ENCODE results near the gene CDH23. TPM values are rescaled to one million over a fixed set of nuclear protein-coding genes. Genes with fewer than 3 reads are reported as not detected.
A peak's percentile ranks its signal among the peaks of the same experiment; 100 is the strongest.

The CDH23 gene
- total RNA-seq, 1 experiment from 2014 or later: 7.8 TPM

DNA sequence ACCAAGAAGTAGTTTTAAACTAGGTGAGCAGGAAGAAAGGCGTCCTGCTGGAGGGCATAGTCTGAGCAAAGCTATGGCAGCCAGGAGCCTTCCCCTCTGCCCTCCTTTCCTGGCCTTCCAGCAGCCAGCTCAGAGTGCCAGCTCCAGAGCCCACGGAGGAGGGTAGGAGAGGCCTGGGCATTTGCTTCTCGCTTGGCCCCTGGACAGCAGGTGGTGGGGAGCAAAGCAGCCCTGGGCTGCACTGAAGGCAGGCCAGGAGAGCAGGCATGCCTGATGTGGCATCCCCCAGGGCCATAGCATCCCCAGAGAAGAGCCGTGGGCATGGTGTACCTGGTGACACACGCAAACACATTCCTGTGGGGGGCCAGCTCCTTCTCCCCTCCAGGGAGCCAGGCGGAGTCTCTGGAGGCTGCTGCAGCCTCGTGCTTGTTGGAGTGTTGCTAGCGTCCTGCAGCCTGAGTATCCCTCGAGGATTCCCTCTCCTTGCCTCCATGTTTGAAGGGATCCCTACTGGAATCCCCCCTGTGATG is 43.9 kb downstream of the CDH23 start:
- POLR2A ChIA-PET (ENCODE audit: unreplicated experiment): interaction anchor here (0.6 kb wide), 1 partner anchor 56 kb away, joined by 3 read pairs; no protein-coding TSS in a partner anchor
- BruUV-seq (replicated peaks): no TSS peak

DNA sequence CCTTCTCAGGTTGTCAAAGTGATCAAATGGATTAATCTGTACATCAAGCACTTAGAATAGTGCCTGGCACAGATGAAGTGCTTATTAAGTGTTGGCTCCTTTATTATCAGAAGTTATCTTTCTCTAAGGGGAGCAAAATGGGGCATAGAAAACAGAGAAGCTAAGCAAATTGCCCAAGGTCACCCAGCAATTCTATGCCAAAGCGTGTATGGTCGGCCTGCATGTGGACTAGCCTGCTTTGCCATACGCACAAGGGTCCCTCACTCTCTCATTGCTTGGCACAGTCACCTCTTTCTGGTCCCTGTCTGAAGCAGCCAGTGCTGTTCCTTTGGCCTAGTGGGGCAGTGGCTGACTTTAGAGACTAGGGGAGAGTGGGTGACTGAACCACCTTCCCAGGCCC is 45.3 kb downstream of the CDH23 start:
- intact Hi-C loops (cut with micrococcal nuclease; ENCODE audit: unreplicated experiment): no loop called here
- TF ChIP-seq EZH2 (IDR thresholded peaks at IDR 0.05; ENCODE audit: low read depth): no peak
- TF ChIP-seq, protein P1, sequence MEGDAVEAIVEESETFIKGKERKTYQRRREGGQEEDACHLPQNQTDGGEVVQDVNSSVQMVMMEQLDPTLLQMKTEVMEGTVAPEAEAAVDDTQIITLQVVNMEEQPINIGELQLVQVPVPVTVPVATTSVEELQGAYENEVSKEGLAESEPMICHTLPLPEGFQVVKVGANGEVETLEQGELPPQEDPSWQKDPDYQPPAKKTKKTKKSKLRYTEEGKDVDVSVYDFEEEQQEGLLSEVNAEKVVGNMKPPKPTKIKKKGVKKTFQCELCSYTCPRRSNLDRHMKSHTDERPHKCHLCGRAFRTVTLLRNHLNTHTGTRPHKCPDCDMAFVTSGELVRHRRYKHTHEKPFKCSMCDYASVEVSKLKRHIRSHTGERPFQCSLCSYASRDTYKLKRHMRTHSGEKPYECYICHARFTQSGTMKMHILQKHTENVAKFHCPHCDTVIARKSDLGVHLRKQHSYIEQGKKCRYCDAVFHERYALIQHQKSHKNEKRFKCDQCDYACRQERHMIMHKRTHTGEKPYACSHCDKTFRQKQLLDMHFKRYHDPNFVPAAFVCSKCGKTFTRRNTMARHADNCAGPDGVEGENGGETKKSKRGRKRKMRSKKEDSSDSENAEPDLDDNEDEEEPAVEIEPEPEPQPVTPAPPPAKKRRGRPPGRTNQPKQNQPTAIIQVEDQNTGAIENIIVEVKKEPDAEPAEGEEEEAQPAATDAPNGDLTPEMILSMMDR (conservative IDR thresholded peaks at IDR 0.05): no peak
- H3K27me3 ChIP-seq (ENCODE audit: insufficient read depth, low read depth): no peaks in the 10 kb centered on the region
- H3K79me2 ChIP-seq (ENCODE audit: low read depth): no peaks in the 10 kb centered on the region
- no peaks in the 10 kb centered on the region; the same call in 1 of the 2 replicates for H4K20me1 ChIP-seq (ENCODE audit: insufficient read depth)
- H3K4me1 ChIP-seq (replicated peaks; ENCODE audit: insufficient read depth): peaks cover 16% of the 10 kb centered on the region
- DNase-seq: no peak
- H3K36me3 ChIP-seq (ENCODE audit: low read depth): no peaks in the 10 kb centered on the region
- H3F3A ChIP-seq (ENCODE audit: insufficient read depth, low read depth): peaks cover 15% of the 10 kb centered on the region; the same call in 1 of the 2 replicates
- no peaks in the 10 kb centered on the region for H3K9me2 ChIP-seq (ENCODE audit: insufficient read depth)
- H3K9me3 ChIP-seq (ENCODE audit: insufficient read depth, low read depth): no peaks in the 10 kb centered on the region
- H3K4me2 ChIP-seq: no peak overlapping the region
- no peak overlapping the region for H3K4me3 ChIP-seq
- POLR2A ChIA-PET (ENCODE audit: unreplicated experiment): no interaction called here
- H3K27ac ChIP-seq: no peak overlapping the region
- H2AFZ ChIP-seq: no peak overlapping the region
- CTCF ChIA-PET: no interaction called here
- BruUV-seq (replicated peaks): no TSS peak

More for the DNA sequence above, 43.9 kb downstream of the CDH23 start:
- Histone ChIP-seq H3K4me1 (replicated peaks; ENCODE audit: insufficient read depth) (peaks cover 18% of the 10 kb centered on the region), H3K4me2 (peak overlapping the region; percentile 37), H3K9me3 (ENCODE audit: insufficient read depth, low read depth) (no peaks in the 10 kb centered on the region), H3K36me3 (ENCODE audit: low read depth) (no peaks in the 10 kb centered on the region), H3K4me3 (no peak overlapping the region), H3K27ac (no peak overlapping the region), H3K9me2 (ENCODE audit: insufficient read depth) (no peaks in the 10 kb centered on the region), H3F3A (ENCODE audit: insufficient read depth, low read depth) (peaks cover 18% of the 10 kb centered on the region; the same call in 1 of the 2 replicates), H3K27me3 (ENCODE audit: insufficient read depth, low read depth) (no peaks in the 10 kb centered on the region), H2AFZ (no peak overlapping the region), H3K79me2 (ENCODE audit: low read depth) (no peaks in the 10 kb centered on the region), H4K20me1 (ENCODE audit: insufficient read depth) (no peaks in the 10 kb centered on the region; the same call in 1 of the 2 replicates)
- intact Hi-C loops (cut with micrococcal nuclease; ENCODE audit: unreplicated experiment): no loop called here
- TF ChIP-seq, protein P1 (conservative IDR thresholded peaks at IDR 0.05): no peak
- no peak for TF ChIP-seq EZH2 (IDR thresholded peaks at IDR 0.05; ENCODE audit: low read depth)
- DNase-seq: peak; percentile 28 to 50
- CTCF ChIA-PET: interaction anchor here (0.5 to 1.2 kb wide), 2 partner anchors 11 to 168 kb away, joined by 3 to 13 read pairs; no protein-coding TSS in a partner anchor

DNA sequence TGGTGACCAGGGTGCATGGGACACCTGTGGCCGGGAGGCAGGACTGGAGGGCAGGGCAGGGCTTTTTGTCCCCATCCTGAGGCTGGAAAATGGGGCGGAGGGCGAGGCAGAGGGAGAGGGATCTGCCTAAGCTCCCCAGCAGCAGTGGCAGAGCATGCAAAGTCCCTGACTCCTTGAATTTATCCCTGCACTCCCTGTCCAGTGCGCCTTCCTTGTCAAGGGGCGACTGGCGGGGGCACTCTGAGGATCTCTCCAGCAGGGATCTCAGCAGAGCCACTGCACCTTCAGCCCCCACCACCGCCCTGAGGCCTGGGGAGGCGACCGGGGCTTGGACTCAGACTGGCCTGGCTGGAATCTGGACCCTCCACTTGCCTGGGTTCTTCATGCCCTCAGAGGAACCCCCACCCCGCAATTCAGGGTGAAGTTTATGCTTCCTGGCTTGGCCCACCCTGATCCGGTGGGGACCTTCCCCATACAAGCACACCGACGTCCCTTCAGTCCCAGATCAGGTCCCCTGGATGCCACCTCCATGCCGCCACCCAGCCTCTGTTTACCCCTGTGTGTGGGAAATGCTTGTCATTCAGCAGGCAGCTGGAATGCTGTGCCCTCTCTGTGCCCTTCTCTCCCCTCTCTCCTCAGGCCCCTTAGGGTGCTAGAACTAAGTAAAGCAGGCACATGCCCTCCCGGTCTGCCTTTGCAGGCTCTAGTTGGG is 46.3 kb downstream of the CDH23 start:
- no peaks in the 10 kb centered on the region; the same call in 1 of the 2 replicates for H4K20me1 ChIP-seq (ENCODE audit: insufficient read depth)
- no peak overlapping the region for H3K4me2 ChIP-seq
- no peak overlapping the region for H3K4me3 ChIP-seq
- ChIA-PET CTCF (no interaction called here), POLR2A (ENCODE audit: unreplicated experiment) (no interaction called here)
- BruUV-seq (replicated peaks): no TSS peak
- H3K9me3 ChIP-seq (ENCODE audit: insufficient read depth, low read depth): no peaks in the 10 kb centered on the region
- TF ChIP-seq EZH2 (IDR thresholded peaks at IDR 0.05; ENCODE audit: low read depth): no peak
- TF ChIP-seq, protein P1 (conservative IDR thresholded peaks at IDR 0.05): no peak
- H2AFZ ChIP-seq: no peak overlapping the region
- H3F3A ChIP-seq (ENCODE audit: insufficient read depth, low read depth): peaks cover 14% of the 10 kb centered on the region; the same call in 1 of the 2 replicates
- H3K9me2 ChIP-seq (ENCODE audit: insufficient read depth): no peaks in the 10 kb centered on the region
- no peaks in the 10 kb centered on the region for H3K27me3 ChIP-seq (ENCODE audit: insufficient read depth, low read depth)
- no peak for DNase-seq
- H3K36me3 ChIP-seq (ENCODE audit: low read depth): no peaks in the 10 kb centered on the region
- no peaks in the 10 kb centered on the region for H3K79me2 ChIP-seq (ENCODE audit: low read depth)
- H3K27ac ChIP-seq: no peak overlapping the region
- H3K4me1 ChIP-seq (replicated peaks; ENCODE audit: insufficient read depth): peaks cover 16% of the 10 kb centered on the region
- intact Hi-C loops (cut with micrococcal nuclease; ENCODE audit: unreplicated experiment): no loop called here
